ENCODE data around the gene TMEM165.

DNA sequence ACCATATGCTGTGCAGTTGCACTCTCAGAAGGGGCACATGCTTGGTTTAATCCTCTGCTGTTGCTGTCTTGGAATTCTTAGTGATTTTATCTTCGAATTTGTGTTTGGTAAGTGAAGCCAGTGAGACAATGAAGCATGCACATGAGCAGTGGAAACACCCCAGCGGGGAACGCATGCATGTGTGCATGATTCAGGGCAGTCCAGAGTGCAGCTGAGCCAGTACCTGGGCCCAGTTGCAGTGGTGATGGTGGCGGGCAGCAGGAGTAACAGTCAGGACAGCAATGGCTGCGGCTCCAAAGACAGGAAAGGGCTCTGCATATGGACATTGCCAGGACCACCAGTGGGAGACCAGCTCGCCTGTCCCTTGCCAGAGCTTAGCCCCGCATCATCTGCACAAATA is 14.3 kb upstream of the TMEM165 start:
- TF ChIP-seq, protein P1, sequence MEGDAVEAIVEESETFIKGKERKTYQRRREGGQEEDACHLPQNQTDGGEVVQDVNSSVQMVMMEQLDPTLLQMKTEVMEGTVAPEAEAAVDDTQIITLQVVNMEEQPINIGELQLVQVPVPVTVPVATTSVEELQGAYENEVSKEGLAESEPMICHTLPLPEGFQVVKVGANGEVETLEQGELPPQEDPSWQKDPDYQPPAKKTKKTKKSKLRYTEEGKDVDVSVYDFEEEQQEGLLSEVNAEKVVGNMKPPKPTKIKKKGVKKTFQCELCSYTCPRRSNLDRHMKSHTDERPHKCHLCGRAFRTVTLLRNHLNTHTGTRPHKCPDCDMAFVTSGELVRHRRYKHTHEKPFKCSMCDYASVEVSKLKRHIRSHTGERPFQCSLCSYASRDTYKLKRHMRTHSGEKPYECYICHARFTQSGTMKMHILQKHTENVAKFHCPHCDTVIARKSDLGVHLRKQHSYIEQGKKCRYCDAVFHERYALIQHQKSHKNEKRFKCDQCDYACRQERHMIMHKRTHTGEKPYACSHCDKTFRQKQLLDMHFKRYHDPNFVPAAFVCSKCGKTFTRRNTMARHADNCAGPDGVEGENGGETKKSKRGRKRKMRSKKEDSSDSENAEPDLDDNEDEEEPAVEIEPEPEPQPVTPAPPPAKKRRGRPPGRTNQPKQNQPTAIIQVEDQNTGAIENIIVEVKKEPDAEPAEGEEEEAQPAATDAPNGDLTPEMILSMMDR (IDR thresholded peaks at IDR 0.05) = no peak
- TF ChIP-seq POLR2A (IDR thresholded peaks at IDR 0.05) (no peak), EP300 (IDR thresholded peaks at IDR 0.05) (no peak)

Data from tibial nerve (tissue), 4 donors.